Hepatocyte (in vitro differentiated cells): Measurements from ENCODE around the gene SPRYD7. TPM values are rescaled to one million over a fixed set of nuclear protein-coding genes. Genes with fewer than 3 reads are reported as not detected.
"Not testable (repeated sequence)": the region's sequence is repeated elsewhere in the genome, so short reads cannot be mapped to it uniquely, and the experiment has no call there.

Source experiments
- DNase-seq: peaks from one replicate; pipeline ENCODE4 v3.0.0-alpha.2; 2016; ENCODE audit warnings: low spot score
- H2AFZ ChIP-seq: fragments of 200-600 bp; sonication (generic); 2 replicates; pipeline ENCODE4 v1.6.0; 2016; ENCODE audit warnings: antibody characterized with exemption, mild to moderate bottlenecking
- H3K27ac ChIP-seq: fragments of 200-600 bp; sonication (generic); 2 replicates; pipeline ENCODE4 v1.5.1; 2016; ENCODE audit warnings: mild to moderate bottlenecking
- H3K27me3 ChIP-seq: fragments of 200-600 bp; sonication (generic); 2 replicates; pipeline ENCODE4 v1.6.1; 2016
- H3K36me3 ChIP-seq: fragments of 200-600 bp; sonication (generic); replicated peaks from 2 replicates; pipeline ENCODE4 v1.5.1; 2016; ENCODE audit warnings: low read depth; ENCODE audit not compliant: insufficient read depth
- H3K4me1 ChIP-seq: fragments of 200-600 bp; sonication (generic); 2 replicates; pipeline ENCODE4 v1.5.1; 2016; ENCODE audit warnings: mild to moderate bottlenecking, moderate library complexity; ENCODE audit not compliant: insufficient read depth
- H3K4me2 ChIP-seq: fragments of 200-600 bp; sonication (generic); 2 replicates; pipeline ENCODE4 v1.6.0; 2016
- H3K4me3 ChIP-seq: fragments of 200-600 bp; sonication (generic); 2 replicates; pipeline ENCODE4 v1.5.1; 2016; ENCODE audit warnings: mild to moderate bottlenecking
- H3K79me2 ChIP-seq: fragments of 200-600 bp; sonication (generic); 2 replicates; pipeline ENCODE4 v1.6.0; 2017; ENCODE audit warnings: mild to moderate bottlenecking
- H3K9me2 ChIP-seq: fragments of 200-600 bp; sonication (generic); replicated peaks from 2 replicates; pipeline ENCODE4 v1.6.0; 2017; ENCODE audit warnings: mild to moderate bottlenecking; ENCODE audit not compliant: insufficient read depth
- H3K9me3 ChIP-seq: fragments of 200-600 bp; sonication (generic); 2 replicates; pipeline ENCODE4 v1.5.1; 2016; ENCODE audit warnings: low read depth, mild to moderate bottlenecking
- H4K20me1 ChIP-seq: fragments of 200-600 bp; sonication (generic); 2 replicates; pipeline ENCODE4 v1.6.0; 2016; ENCODE audit warnings: mild to moderate bottlenecking; ENCODE audit not compliant: insufficient read depth, poor library complexity, severe bottlenecking
- CTCF ChIP-seq: fragments of 200-600 bp; sonication (generic); IDR thresholded peaks from 2 replicates; pipeline ENCODE4 v1.5.1; 2016; ENCODE audit warnings: antibody characterized with exemption, mild to moderate bottlenecking; ENCODE audit not compliant: poor library complexity
- EZH2 ChIP-seq: fragments of 200-600 bp; sonication (generic); IDR thresholded peaks from 2 replicates; pipeline ENCODE4 v1.6.1; 2016; ENCODE audit warnings: antibody characterized with exemption, mild to moderate bottlenecking, borderline replicate concordance
- EZH2phosphoT487 ChIP-seq: fragments of 200-600 bp; sonication (generic); IDR thresholded peaks from one replicate; pipeline ENCODE4 v1.6.1; 2018; ENCODE audit warnings: antibody characterized with exemption, mild to moderate bottlenecking, low read depth, moderate library complexity; ENCODE audit not compliant: unreplicated experiment, severe bottlenecking
- WGBS: methylation state at CpG from one replicate; pipeline ENCODE4 v1.1.6; 2016; ENCODE audit warnings: low lambda C conversion rate; ENCODE audit errors: missing lambda C conversion rate; 5-methylcytosine and 5-hydroxymethylcytosine counted together
- polyA plus RNA-seq: library from polyadenylated mRNA; unstranded; fragments of >200 nt; fragmentation: Nextera tagmentation; extraction: Ambion mirVana; gene quantifications from 2 replicates; pipeline ENCODE4 v1.2.1, GENCODE V29; 2016
- total RNA-seq: library from RNA; depleted of rRNA; stranded (reverse); fragments of >200 nt; gene quantifications from 2 replicates; pipeline ENCODE4 v1.2.3, GENCODE V29; 2014

The SPRYD7 gene
- total and polyA plus RNA-seq, 2 experiments from 2014 or later: 10.3 to 15.9 TPM

- Histone ChIP-seq H3K27ac (no peak overlapping the region), H3K9me2 (no peaks in the 10 kb centered on the region), H3K27me3 (no peaks in the 10 kb centered on the region), H2AFZ (no peak overlapping the region), H3K9me3 (no peaks in the 10 kb centered on the region), H4K20me1 (no peaks in the 10 kb centered on the region), H3K36me3 (no peaks in the 10 kb centered on the region), H3K4me1 (peaks cover 4% of the 10 kb centered on the region), H3K79me2 (peaks cover 42% of the 10 kb centered on the region), H3K4me3 (no peak overlapping the region), H3K4me2 (no peak overlapping the region)
- TF ChIP-seq EZH2 (no peak), EZH2phosphoT487 (no peak), CTCF (no peak)
- DNase-seq: no peak
- 85% methylated on average over 2 of the region's 2 CpGs for whole genome bisulfite sequencing
These were observed 4.1 kb downstream of the SPRYD7 start for GRCh38 chr13:49932066-49932465.

GRCh38 chr13:49927755-49928154, 8.4 kb downstream of the SPRYD7 start:
- no peak overlapping the region for H3K27ac ChIP-seq
- H3K4me2 ChIP-seq: no peak overlapping the region
- no peaks in the 10 kb centered on the region for H3K27me3 ChIP-seq
- H3K79me2 ChIP-seq: peaks cover 17% of the 10 kb centered on the region
- no peaks in the 10 kb centered on the region for H3K9me2 ChIP-seq
- WGBS: 85% methylated on average over 3 of the region's 3 CpGs
- H3K9me3 ChIP-seq: no peaks in the 10 kb centered on the region
- H3K4me3 ChIP-seq: no peak overlapping the region
- H2AFZ ChIP-seq: no peak overlapping the region
- no peaks in the 10 kb centered on the region for H4K20me1 ChIP-seq
- TF ChIP-seq EZH2phosphoT487 (no peak), EZH2 (no peak), CTCF (no peak)
- no peaks in the 10 kb centered on the region for H3K4me1 ChIP-seq
- no peak for DNase-seq
- H3K36me3 ChIP-seq: no peaks in the 10 kb centered on the region

GRCh38 chr13:49925881-49926418, 10.2 kb downstream of the SPRYD7 start:
- Histone ChIP-seq H3K4me3 (no peak overlapping the region), H3K27ac (no peak overlapping the region), H3K4me2 (no peak overlapping the region), H3K9me3 (no peaks in the 10 kb centered on the region), H4K20me1 (no peaks in the 10 kb centered on the region), H3K9me2 (no peaks in the 10 kb centered on the region), H3K4me1 (no peaks in the 10 kb centered on the region), H3K79me2 (peaks cover under 1% of the 10 kb centered on the region), H3K36me3 (no peaks in the 10 kb centered on the region), H2AFZ (no peak overlapping the region), H3K27me3 (no peaks in the 10 kb centered on the region)
- WGBS: 71% methylated on average over 2 of the region's 2 CpGs
- TF ChIP-seq EZH2 (no peak), EZH2phosphoT487 (no peak), CTCF (no peak)
- DNase-seq: no peak

GRCh38 chr13:49922301-49922700, 13.8 kb downstream of the SPRYD7 start:
- Histone ChIP-seq H3K27ac (no peak overlapping the region), H3K36me3 (no peaks in the 10 kb centered on the region), H3K9me3 (no peaks in the 10 kb centered on the region), H3K4me2 (no peak overlapping the region), H4K20me1 (no peaks in the 10 kb centered on the region), H3K27me3 (no peaks in the 10 kb centered on the region), H3K4me1 (no peaks in the 10 kb centered on the region), H2AFZ (no peak overlapping the region), H3K4me3 (no peak overlapping the region), H3K9me2 (no peaks in the 10 kb centered on the region), H3K79me2 (no peaks in the 10 kb centered on the region)
- TF ChIP-seq CTCF: no peak
- no peak for DNase-seq

GRCh38 chr13:49920969-49921368, 15.2 kb downstream of the SPRYD7 start:
- not testable (repeated sequence) for H3K9me3 ChIP-seq, H3K27ac ChIP-seq, DNase-seq, H3K4me2 ChIP-seq, H3K9me2 ChIP-seq, H3K4me3 ChIP-seq, H4K20me1 ChIP-seq, H2AFZ ChIP-seq, H3K27me3 ChIP-seq, H3K79me2 ChIP-seq, H3K4me1 ChIP-seq, H3K36me3 ChIP-seq
- WGBS: 97% methylated on average over 4 of the region's 4 CpGs

- not testable (repeated sequence) for H3K4me2 ChIP-seq, DNase-seq, H3K27me3 ChIP-seq, H3K4me3 ChIP-seq, H3K79me2 ChIP-seq, H3K4me1 ChIP-seq, H3K36me3 ChIP-seq, H3K9me3 ChIP-seq, H3K9me2 ChIP-seq, H4K20me1 ChIP-seq, H3K27ac ChIP-seq, H2AFZ ChIP-seq
- 94% methylated on average over 8 of the region's 8 CpGs for WGBS
These were observed 18.0 kb downstream of the SPRYD7 start for GRCh38 chr13:49918106-49918505.
